IMR-90 (cell line): Measurements from ENCODE around the gene LRRC47. TPM values are rescaled to one million over a fixed set of nuclear protein-coding genes. Genes with fewer than 3 reads are reported as not detected.

Experiments
- ATAC-seq: fragments of 200-7000 bp; cut with Tn5 transposase; 2 replicates; pipeline ENCODE4 v1.9.1; 2020; ENCODE audit warnings: low read depth, mild to moderate bottlenecking, moderate library complexity
- BruUV-seq: library from RNA; stranded (reverse); fragments of 400-500 nt; replicated peaks from 2 replicates; lab custom pipeline; 2021; lab: Mats Ljungman, UMichigan
- CTCF ChIA-PET: fragments of 300-600 bp; formaldehyde crosslinking; extraction: SDS; loops from one replicate; lab custom pipeline; 2021; ENCODE audit warnings: antibody characterized with exemption; lab: Yijun Ruan, JAX
- POLR2A ChIA-PET: fragments of 300-600 bp; sonication (Branson Sonifier 250); formaldehyde crosslinking; loops from one replicate; lab custom pipeline; 2022; ENCODE audit warnings: antibody characterized with exemption; ENCODE audit not compliant: unreplicated experiment; lab: Charles Lee
- DNase-seq: peaks from one replicate; pipeline ENCODE4 v3.0.0; 2013
- H2AFZ ChIP-seq: replicated peaks from 2 replicates; pipeline ENCODE3; 2013; ENCODE audit warnings: low read length, mild to moderate bottlenecking; ENCODE audit not compliant: poor library complexity
- H2AK5ac ChIP-seq: 2 replicates; pipeline ENCODE4 v1.6.1; 2013; ENCODE audit warnings: low read depth, low read length, inconsistent platforms
- H2AK9ac ChIP-seq: replicated peaks from 2 replicates; pipeline ENCODE3; 2013; ENCODE audit warnings: mild to moderate bottlenecking, low read depth, low read length, moderate library complexity; ENCODE audit not compliant: poor library complexity
- H2BK120ac ChIP-seq: 2 replicates; pipeline ENCODE4 v1.6.1; 2013; ENCODE audit warnings: low read depth, low read length, inconsistent platforms
- H2BK15ac ChIP-seq: 3 replicates; pipeline ENCODE4 v1.6.1; 2013; ENCODE audit warnings: low read depth, low read length, inconsistent platforms
- H2BK20ac ChIP-seq: 2 replicates; pipeline ENCODE4 v1.6.1; 2013; ENCODE audit warnings: low read depth, mild to moderate bottlenecking, inconsistent platforms, low read length, moderate library complexity
- H2BK5ac ChIP-seq: 2 replicates; pipeline ENCODE4 v1.6.1; 2013; ENCODE audit warnings: mild to moderate bottlenecking, low read depth, low read length, inconsistent platforms; ENCODE audit not compliant: poor library complexity, severe bottlenecking
- H3K14ac ChIP-seq: replicated peaks from 2 replicates; pipeline ENCODE4 v1.6.1; 2013; ENCODE audit warnings: low read depth, low read length, inconsistent platforms
- H3K18ac ChIP-seq: 2 replicates; pipeline ENCODE4 v1.6.1; 2013; ENCODE audit warnings: low read depth, low read length, control low read depth
- H3K23ac ChIP-seq: 2 replicates; pipeline ENCODE4 v1.6.1; 2013; ENCODE audit warnings: low read depth, low read length, inconsistent platforms
- H3K27ac ChIP-seq: 2 replicates; pipeline ENCODE4 v1.5.1; 2013; ENCODE audit warnings: mild to moderate bottlenecking, control low read depth, low read length; ENCODE audit not compliant: insufficient read depth
- H3K27me3 ChIP-seq: 2 replicates; pipeline ENCODE4 v1.6.1; 2013; ENCODE audit warnings: low read length; ENCODE audit not compliant: control insufficient read depth, insufficient read depth
- H3K36me3 ChIP-seq: 2 replicates; pipeline ENCODE4 v1.6.1; 2013; ENCODE audit warnings: low read length, mixed read lengths; ENCODE audit not compliant: control insufficient read depth, insufficient read depth
- H3K4ac ChIP-seq: 2 replicates; pipeline ENCODE4 v1.6.1; 2013; ENCODE audit warnings: low read depth, low read length, inconsistent platforms
- H3K4me1 ChIP-seq: 2 replicates; pipeline ENCODE4 v1.6.1; 2013; ENCODE audit warnings: low read length, mixed read lengths; ENCODE audit not compliant: control insufficient read depth, insufficient read depth
- H3K4me2 ChIP-seq: 2 replicates; pipeline ENCODE4 v1.6.1; 2013; ENCODE audit warnings: low read depth, mild to moderate bottlenecking, control low read depth, low read length, moderate library complexity
- H3K4me3 ChIP-seq: 2 replicates; pipeline ENCODE4 v1.5.1; 2013; ENCODE audit warnings: low read depth, mild to moderate bottlenecking, control low read depth, low read length, moderate library complexity; ENCODE audit not compliant: insufficient read depth
- H3K56ac ChIP-seq: 2 replicates; pipeline ENCODE4 v1.6.1; 2013; ENCODE audit warnings: low read length, inconsistent platforms; ENCODE audit not compliant: insufficient read depth; ENCODE audit errors: extremely low read depth
- H3K79me1 ChIP-seq, 2 experiments: 2 replicates each; pipeline ENCODE4 v1.6.1; 2013; ENCODE audit warnings: low read length in 2 of 2, inconsistent platforms in 1 of 2, low read depth in 1 of 2
- H3K9ac ChIP-seq: 2 replicates; pipeline ENCODE4 v1.6.1; 2013; ENCODE audit warnings: low read depth, low read length, control low read depth
- H3K9me1 ChIP-seq: 2 replicates; pipeline ENCODE4 v1.6.1; 2013; ENCODE audit warnings: low read length, inconsistent platforms; ENCODE audit not compliant: insufficient read depth
- H3K9me3 ChIP-seq: 2 replicates; pipeline ENCODE4 v1.6.1; 2013; ENCODE audit warnings: low read length; ENCODE audit not compliant: control insufficient read depth, insufficient read depth
- H4K20me1 ChIP-seq: 2 replicates; pipeline ENCODE4 v1.6.1; 2013; ENCODE audit warnings: low read length, inconsistent platforms; ENCODE audit not compliant: insufficient read depth
- H4K5ac ChIP-seq: 2 replicates; pipeline ENCODE4 v1.6.1; 2013; ENCODE audit warnings: mild to moderate bottlenecking, low read depth, low read length, control low read depth
- H4K8ac ChIP-seq, 2 experiments: 2 replicates each; pipeline ENCODE4 v1.6.1; 2013; ENCODE audit warnings: low read depth in 2 of 2, low read length in 2 of 2, control low read depth in 1 of 2, inconsistent platforms in 1 of 2
- H4K91ac ChIP-seq: 2 replicates; pipeline ENCODE4 v1.6.1; 2013; ENCODE audit warnings: low read depth, low read length, inconsistent platforms; ENCODE audit not compliant: insufficient read depth
- BHLHE40 ChIP-seq: fragments of 150-350 bp; IDR thresholded peaks from 2 replicates; pipeline ENCODE4 v1.6.1; 2016; ENCODE audit warnings: mild to moderate bottlenecking, low read depth, low read length
- CEBPB ChIP-seq: IDR thresholded peaks from 2 replicates; pipeline ENCODE4 v1.6.1; 2012; ENCODE audit warnings: low read depth, low read length, improper control_type of control experiment
- CHD1 ChIP-seq: IDR thresholded peaks from 2 replicates; pipeline ENCODE4 v1.6.1; 2012; ENCODE audit warnings: low read depth, low read length, improper control_type of control experiment
- CTCF ChIP-seq: conservative IDR thresholded peaks from 2 replicates; pipeline ENCODE4 v1.5.1; 2012; ENCODE audit warnings: mild to moderate bottlenecking, low read depth, low read length, improper control_type of control experiment
- ELK1 ChIP-seq: fragments of 150-350 bp; IDR thresholded peaks from 2 replicates; pipeline ENCODE4 v1.6.1; 2016; ENCODE audit warnings: low read depth, mild to moderate bottlenecking, low read length, moderate library complexity, borderline replicate concordance
- FOS ChIP-seq: fragments of 150-350 bp; IDR thresholded peaks from 2 replicates; pipeline ENCODE4 v1.6.1; 2016; ENCODE audit warnings: low read depth, low read length
- MAFK ChIP-seq: IDR thresholded peaks from 2 replicates; pipeline ENCODE4 v1.6.1; 2012; ENCODE audit warnings: low read depth, low read length, improper control_type of control experiment
- MAZ ChIP-seq: IDR thresholded peaks from 2 replicates; pipeline ENCODE4 v1.6.1; 2012; ENCODE audit warnings: low read depth, mild to moderate bottlenecking, low read length, improper control_type of control experiment, moderate library complexity, borderline replicate concordance
- MXI1 ChIP-seq: IDR thresholded peaks from 2 replicates; pipeline ENCODE4 v1.6.1; 2012; ENCODE audit warnings: low read depth, mild to moderate bottlenecking, low read length, moderate library complexity, borderline replicate concordance
- NFE2L2 ChIP-seq: fragments of 150-350 bp; IDR thresholded peaks from 2 replicates; pipeline ENCODE4 v1.6.1; 2016; ENCODE audit warnings: low read depth, mild to moderate bottlenecking, low read length
- POLR2A ChIP-seq: IDR thresholded peaks from 2 replicates; pipeline ENCODE4 v1.6.1; 2012; ENCODE audit warnings: mild to moderate bottlenecking, low read depth, low read length
- RAD21 ChIP-seq: IDR thresholded peaks from 2 replicates; pipeline ENCODE4 v1.6.1; 2012; ENCODE audit warnings: low read length, improper control_type of control experiment
- RCOR1 ChIP-seq: IDR thresholded peaks from 2 replicates; pipeline ENCODE4 v1.6.1; 2012; ENCODE audit warnings: mild to moderate bottlenecking, low read length, improper control_type of control experiment; ENCODE audit not compliant: insufficient replicate concordance
- RFX5 ChIP-seq: IDR thresholded peaks from 2 replicates; pipeline ENCODE4 v1.8.0; 2012; ENCODE audit warnings: low read depth, mild to moderate bottlenecking, low read length, moderate library complexity
- SMC3 ChIP-seq: fragments of 150-350 bp; IDR thresholded peaks from 2 replicates; pipeline ENCODE4 v1.6.1; 2016; ENCODE audit warnings: low read depth, mild to moderate bottlenecking, antibody characterized with exemption, low read length, moderate library complexity
- USF2 ChIP-seq: fragments of 150-350 bp; IDR thresholded peaks from 2 replicates; pipeline ENCODE4 v1.6.1; 2017; ENCODE audit warnings: mild to moderate bottlenecking, antibody characterized with exemption, low read length, low read depth
- WGBS, 2 experiments: methylation state at CpG; one replicate each; pipeline versions ENCODE4 v1.1.5 to v1.1.7; 2013; ENCODE audit warnings: missing lambda C conversion rate in 2 of 2; ENCODE audit not compliant: insufficient read length in 1 of 2; ENCODE audit errors: extremely low coverage in 2 of 2; 5-methylcytosine and 5-hydroxymethylcytosine counted together
- dilution Hi-C: fragments of 300-500 bp; cut with HindIII; formaldehyde crosslinking; loops from one replicate; pipeline ENCODE4 v1.14.3; 2018; ENCODE audit warnings: low sequenced_read_pairs; ENCODE audit not compliant: unreplicated experiment
- in situ Hi-C: fragments of 300-500 bp; cut with MboI; formaldehyde crosslinking; loops from 3 replicates; pipeline ENCODE4 v1.14.3; 2019; ENCODE audit warnings: low sequenced_read_pairs, inconsistent platforms, mixed read lengths
- intact Hi-C: fragments of 100-400 bp; cut with micrococcal nuclease; formaldehyde crosslinking; loops from 2 replicates; pipeline ENCODE4 v1.10.0; 2022
- polyA plus RNA-seq, 3 experiments: library from polyadenylated mRNA; depleted of rRNA; stranded (reverse); fragments of >200 nt; gene quantifications; 2 replicates each; pipeline ENCODE4 v1.2.3, GENCODE V29; 2012; ENCODE audit warnings: low replicate concordance in 1 of 3
- total RNA-seq: library from RNA; depleted of rRNA; stranded (reverse); fragments of >200 nt; gene quantifications from 2 replicates; pipeline ENCODE4 v1.2.3, GENCODE V29; 2012

The LRRC47 gene
- total and polyA plus RNA-seq, 2 of the 4 experiments (the other 2 are of a cell fraction), result 15.2 to 19.7 TPM

- dilution Hi-C loops, result no loop called here
- Histone ChIP-seq H3K27ac (no peak overlapping the region), H3K14ac (no peak overlapping the region), H3K4me1 (no peaks in the 10 kb centered on the region), H3K56ac (no peak overlapping the region), H3K18ac (no peak overlapping the region), H3K4ac (no peak overlapping the region), H3K4me2 (no peak overlapping the region), H2BK120ac (no peak overlapping the region), H3K9me1 (no peaks in the 10 kb centered on the region), H3K79me1 (no peaks in the 10 kb centered on the region), H2BK15ac (no peak overlapping the region), H3K23ac (no peak overlapping the region), H4K8ac (no peak overlapping the region), H2AK9ac (no peak overlapping the region), H3K36me3 (peaks cover 33% of the 10 kb centered on the region), H2AFZ (no peak overlapping the region), H3K9ac (no peak overlapping the region), H3K27me3 (no peaks in the 10 kb centered on the region; the same call in 1 of the 2 replicates), H2BK20ac (no peak overlapping the region), H2BK5ac (no peak overlapping the region), H4K91ac (no peak overlapping the region), H3K4me3 (no peak overlapping the region), H2AK5ac (no peak overlapping the region), H4K20me1 (no peaks in the 10 kb centered on the region), H3K9me3 (no peaks in the 10 kb centered on the region), H4K5ac (no peak overlapping the region)
- no peak for ATAC-seq
- BruUV-seq, result no TSS peak
- in situ Hi-C loops, result no loop called here
- DNase-seq, result no peak
- ChIA-PET POLR2A (no interaction called here), CTCF (no interaction called here)
- WGBS, 2 experiments, result 100% methylated on average over 7 of the region's 13 CpGs; no CpG with 5 or more reads in 1 of the 2 experiments
- no peak for TF ChIP-seq RCOR1
- TF ChIP-seq CHD1, result no peak
- no peak for TF ChIP-seq MAFK
- no peak for TF ChIP-seq NFE2L2
- no peak for TF ChIP-seq CTCF
- no peak for TF ChIP-seq MAZ
- TF ChIP-seq RFX5, result no peak
- TF ChIP-seq MXI1, result no peak
- TF ChIP-seq CEBPB, result no peak
- no peak for TF ChIP-seq BHLHE40
- no peak for TF ChIP-seq SMC3
- TF ChIP-seq USF2, result no peak
- TF ChIP-seq RAD21, result no peak
- TF ChIP-seq POLR2A, result no peak
- no peak for TF ChIP-seq FOS
- no peak for TF ChIP-seq ELK1
- intact Hi-C loops, result no loop called here
Measured at GRCh38 chr1:3736131-3736561, 60.2 kb downstream of the LRRC47 start.
